ENCODE measurements around the gene GSTP1.
"Not testable (repeated sequence)": the region's sequence is repeated elsewhere in the genome, so short reads cannot be mapped to it uniquely, and the experiment has no call there.

The GSTP1 gene

DNA sequence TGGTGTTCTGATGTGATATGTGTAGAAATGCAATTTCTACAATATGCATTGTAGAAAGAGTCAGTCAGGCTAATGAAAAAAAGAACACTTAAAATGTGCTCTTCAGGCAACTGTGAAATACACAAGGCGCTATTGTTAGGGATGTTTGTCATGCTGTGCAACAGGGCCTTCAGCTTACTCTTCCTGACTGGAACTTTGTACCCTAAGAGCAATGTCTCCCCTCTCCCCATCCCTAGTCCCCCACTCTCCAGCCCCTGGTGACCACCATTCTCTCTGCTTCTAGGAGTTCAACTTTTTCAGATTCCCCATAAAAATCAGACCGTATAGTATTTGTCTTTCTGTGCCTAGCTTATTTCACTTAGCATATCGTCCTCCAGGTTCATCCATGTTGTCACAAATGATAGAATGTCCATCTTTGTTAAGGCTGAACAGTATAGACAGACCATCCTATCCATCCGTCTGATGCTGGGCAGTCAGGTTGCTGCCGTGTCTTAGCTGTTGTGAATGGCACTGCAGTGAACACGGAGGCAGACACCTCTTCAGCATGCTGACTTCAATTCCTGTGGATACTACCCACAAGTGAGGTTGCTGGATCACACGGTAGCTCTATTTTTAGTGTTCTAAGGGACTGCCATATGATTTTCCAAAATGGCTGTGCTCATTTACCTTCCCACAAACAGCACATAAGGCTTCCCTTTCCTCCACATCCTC is 33.8 kb downstream of the GSTP1 start:
- no peak for TF ChIP-seq CTCF (conservative IDR thresholded peaks at IDR 0.05; ENCODE audit: low read depth, low read length)

DNA sequence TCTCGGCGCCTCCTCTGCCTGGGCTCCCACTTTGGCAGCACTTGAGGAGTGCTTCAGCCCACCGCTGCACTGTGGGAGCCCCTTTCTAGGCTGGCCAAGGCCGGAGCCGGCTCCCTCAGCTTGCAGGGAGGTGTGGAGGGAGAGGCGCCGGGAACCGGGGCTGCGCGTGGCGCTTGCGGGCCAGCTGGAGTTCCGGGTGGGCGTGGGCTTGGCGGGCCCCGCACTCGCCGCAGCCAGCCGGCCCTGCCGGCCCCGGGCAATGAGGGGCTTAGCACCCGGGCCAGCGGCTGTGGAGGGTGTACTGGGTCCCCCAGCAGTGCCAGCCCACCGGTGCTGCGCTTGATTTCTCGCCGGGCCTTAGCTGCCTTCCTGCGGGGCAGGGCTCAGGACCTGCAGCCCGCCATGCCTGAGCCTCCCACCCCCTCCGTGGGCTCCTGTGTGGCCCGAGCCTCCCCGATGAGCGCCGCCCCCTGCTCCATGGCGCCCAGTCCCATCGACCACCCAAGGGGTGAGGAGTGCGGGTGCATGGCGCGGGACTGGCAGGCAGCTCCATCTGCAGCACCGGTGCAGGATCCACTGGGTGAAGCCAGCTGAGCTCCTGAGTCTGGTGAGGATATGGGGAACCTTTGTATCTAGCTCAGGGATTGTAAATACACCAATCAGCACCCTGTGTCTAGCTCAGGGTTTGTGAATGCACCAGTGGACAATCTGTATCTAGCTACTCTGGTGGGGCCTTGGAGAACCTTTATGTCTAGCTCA is 35.5 kb downstream of the GSTP1 start:
- DNase-seq (ENCODE audit: low read depth); H3K4me3 ChIP-seq (ENCODE audit: low read length): not testable (repeated sequence)

More for the DNA sequence above, 33.8 kb downstream of the GSTP1 start:
- H3K4me3 ChIP-seq (ENCODE audit: low read length): no peak overlapping the region
- DNase-seq (ENCODE audit: low read depth): no peak

GRCh38 chr11:67619683-67620618 is 36.3 kb downstream of the GSTP1 start:
- not testable (repeated sequence) for DNase-seq (ENCODE audit: low read depth); H3K4me3 ChIP-seq (ENCODE audit: low read length)

- not testable (repeated sequence) for DNase-seq (ENCODE audit: low read depth); H3K4me3 ChIP-seq (ENCODE audit: low read length)
These were observed 37.0 kb downstream of the GSTP1 start for GRCh38 chr11:67620621-67621020.

DNA sequence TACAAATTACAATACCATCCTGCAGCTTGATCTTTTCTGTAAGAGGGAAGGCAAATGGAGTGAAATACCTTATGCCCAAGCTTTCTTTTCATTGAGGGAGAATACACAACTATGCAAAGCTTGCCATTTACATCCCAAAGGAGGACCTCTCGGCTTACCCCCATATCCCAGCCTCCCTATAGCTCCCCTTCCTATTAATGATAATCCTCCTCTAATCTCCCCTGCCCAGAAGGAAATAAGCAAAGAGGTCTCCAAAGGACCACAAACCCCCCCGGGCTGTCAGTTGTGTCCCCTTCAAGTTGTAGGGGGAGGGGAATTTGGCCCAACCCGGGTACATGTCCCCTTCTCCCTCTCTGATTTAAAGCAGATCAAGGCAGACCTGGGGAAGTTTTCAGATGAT is 38.3 kb downstream of the GSTP1 start:
- not testable (repeated sequence) for H3K4me3 ChIP-seq (ENCODE audit: low read length); DNase-seq (ENCODE audit: low read depth)

DNA sequence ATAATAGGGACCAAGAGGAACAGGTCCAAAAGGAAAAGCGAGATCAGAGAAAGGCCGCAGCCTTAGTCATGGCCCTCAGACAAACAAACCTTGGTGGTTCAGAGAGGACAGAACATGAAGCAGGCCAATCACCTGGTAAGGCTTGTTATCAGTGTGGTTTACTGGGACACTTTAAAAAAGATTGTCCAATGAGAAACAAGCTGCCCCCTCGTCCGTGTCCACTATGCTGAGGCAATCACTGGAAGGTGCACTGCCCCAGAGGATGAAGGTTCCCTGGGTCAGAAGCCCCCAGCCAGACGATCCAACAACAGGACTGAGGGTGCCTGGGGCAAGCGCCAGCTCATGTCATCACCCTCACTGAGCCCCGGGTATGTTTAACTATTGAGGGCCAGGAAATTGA is 39.3 kb downstream of the GSTP1 start:
- DNase-seq (ENCODE audit: low read depth); H3K4me3 ChIP-seq (ENCODE audit: low read length): not testable (repeated sequence)

- H3K4me3 ChIP-seq (ENCODE audit: low read length); DNase-seq (ENCODE audit: low read depth): not testable (repeated sequence)
These were observed 40.2 kb downstream of the GSTP1 start for GRCh38 chr11:67623795-67624194.

- H3K4me3 ChIP-seq (ENCODE audit: low read length); DNase-seq (ENCODE audit: low read depth): not testable (repeated sequence)
These were observed 42.7 kb downstream of the GSTP1 start for GRCh38 chr11:67626131-67626833.

DNA sequence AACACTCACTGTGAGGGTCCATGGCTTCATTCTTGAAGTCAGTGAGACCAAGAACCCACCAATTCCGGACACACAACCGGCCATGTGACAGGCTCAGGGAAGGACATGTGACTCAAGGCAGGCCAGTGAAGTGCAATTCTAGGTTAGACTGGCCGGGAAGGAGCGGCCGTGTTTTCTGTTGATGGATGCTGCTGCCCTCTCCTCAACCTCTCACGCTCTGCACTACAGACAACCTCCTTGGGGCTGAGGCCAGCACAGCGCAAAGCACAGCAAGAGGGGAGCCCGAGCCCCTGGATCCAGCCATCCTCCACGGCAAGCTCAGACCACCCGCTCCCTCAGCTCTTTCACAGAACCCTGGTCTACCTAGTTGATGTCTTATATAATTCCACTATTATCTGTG is 43.4 kb downstream of the GSTP1 start:
- no peak for TF ChIP-seq CTCF (conservative IDR thresholded peaks at IDR 0.05; ENCODE audit: low read depth, low read length)
- no peak for DNase-seq (ENCODE audit: low read depth)
- H3K4me3 ChIP-seq (ENCODE audit: low read length): no peak overlapping the region

GRCh38 chr11:67627441-67627811 is 43.8 kb downstream of the GSTP1 start:
- TF ChIP-seq CTCF (conservative IDR thresholded peaks at IDR 0.05; ENCODE audit: low read depth, low read length): no peak
- DNase-seq (ENCODE audit: low read depth): no peak
- no peak overlapping the region for H3K4me3 ChIP-seq (ENCODE audit: low read length)
